NCI-H446 (cell line): ENCODE results near the gene CNTFR.

ENCODE experiments used
- DNase-seq, 2 experiments: peaks; one replicate each; lab custom pipeline; 2025; lab: John Stamatoyannopoulos, UW

The CNTFR gene

DNA sequence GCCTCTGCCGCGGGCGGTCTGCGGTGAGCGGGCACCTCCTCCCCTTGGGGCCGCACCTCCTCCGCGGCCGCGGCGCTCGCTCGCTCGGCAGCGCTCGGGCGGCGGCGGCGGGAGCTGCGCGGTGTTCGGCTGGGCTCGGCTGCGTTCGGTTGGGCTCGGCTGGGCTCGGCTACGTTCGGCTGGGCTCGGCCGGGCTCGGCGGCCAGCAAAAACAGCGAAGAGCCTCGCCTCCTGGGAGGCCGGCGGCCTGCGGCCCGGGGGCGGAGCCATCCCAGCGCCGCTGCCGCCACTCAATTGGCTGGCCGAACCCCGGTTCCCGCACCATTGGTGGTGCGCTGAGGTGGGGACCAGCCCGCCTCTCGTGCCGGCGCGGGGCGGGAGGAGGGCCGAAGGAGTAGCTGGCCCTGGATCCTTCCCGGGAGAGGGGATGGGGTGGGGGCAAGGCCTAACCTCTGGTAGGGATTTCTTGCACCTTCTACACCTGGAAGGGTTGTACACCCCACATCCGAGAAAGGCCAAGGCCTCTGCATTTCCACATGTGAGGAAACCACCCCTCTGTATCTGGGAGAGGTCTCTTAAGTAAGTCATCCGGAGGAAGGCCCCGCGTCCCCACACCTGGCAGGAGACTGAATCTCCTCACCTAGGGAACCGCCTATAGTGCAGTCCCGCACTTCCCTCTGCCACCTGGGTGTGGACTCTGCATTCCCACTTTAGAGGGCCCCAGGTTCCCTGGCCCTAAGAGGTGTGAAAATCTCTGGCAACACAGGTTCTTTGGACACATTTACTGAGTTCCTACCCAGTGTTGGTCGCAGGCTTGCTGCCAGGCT lies 66.3 kb downstream of the CNTFR start, which contains the start of gene ENHO:
Gene ENHO (minus strand): TSS at position 20 of the 827 bp plus-strand sequence. CDS start 1,295 bp downstream, outside the sequence.
- peak; percentile 66 to 96 for DNase-seq

DNA sequence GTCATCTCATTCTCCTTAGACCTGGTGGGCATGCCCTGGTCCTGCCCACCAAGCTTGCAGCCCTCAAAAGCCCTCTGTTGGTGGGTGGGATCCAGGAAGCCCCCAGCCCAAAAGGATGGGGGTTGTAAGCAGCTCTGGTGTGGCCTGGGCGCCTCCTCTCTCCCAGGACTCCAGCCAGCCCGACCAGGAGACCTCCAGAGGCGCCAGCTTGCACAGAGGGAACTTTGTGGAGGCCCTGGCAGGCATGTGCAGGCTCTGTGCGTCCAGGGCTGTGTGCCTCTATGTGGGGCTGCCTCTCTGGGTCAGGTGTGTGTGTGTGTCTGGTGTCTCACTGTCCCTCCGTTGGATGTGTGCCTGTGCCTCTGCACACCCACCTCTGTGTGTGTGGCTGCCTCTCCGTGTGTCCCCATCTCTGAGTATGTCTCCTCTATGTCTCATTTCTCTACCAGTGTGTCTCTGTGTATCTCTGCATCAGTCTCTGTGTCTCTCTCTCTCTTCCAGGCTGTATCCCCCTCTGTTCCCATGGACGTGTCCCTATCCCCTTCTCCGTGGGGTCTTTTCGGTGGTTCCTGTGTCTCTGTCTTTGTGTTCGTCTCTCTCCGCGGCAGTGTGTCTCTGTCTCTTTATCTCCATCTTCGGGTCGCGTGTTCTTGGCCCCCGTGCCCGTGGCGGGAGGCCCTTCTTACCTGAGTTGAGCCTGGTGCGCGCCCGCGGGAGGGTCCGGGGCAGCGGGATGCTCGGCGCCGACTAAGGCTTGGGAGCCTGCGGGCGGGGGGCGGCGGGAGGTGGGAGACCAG lies 67.2 kb downstream of the CNTFR start:
- no peak for DNase-seq

DNA sequence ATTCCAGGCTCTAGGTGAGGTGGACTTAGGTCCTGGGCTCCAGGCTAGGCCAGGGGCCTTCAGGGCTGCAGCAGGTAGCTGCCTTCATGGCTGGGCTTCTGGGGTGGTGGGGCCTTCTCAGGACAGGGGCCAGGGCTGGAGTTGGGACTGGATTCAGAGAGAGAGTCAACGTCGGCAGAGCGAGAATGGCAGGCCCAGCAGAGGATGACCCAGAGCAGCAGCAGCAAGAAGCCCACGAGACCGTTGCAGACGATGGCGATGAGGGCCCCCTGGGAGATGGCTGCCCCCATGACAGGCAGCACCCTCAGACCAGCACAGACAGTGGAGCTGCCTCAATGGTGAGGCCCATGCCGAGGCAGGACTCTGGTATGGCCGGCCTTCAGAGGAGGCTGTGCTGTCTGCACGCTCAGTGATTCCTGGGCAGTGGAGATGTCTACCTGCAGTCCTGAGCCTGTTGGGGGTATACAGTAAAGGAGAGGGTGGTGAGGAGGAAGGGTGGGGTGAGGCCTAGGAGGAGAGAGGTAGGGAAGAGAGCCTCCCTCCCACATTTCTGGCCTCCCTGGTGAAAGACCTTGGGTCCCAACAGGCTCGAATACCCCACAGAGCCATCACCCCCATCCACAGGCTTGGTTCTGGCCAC lies 68.0 kb downstream of the CNTFR start:
- DNase-seq, result no peak

DNA sequence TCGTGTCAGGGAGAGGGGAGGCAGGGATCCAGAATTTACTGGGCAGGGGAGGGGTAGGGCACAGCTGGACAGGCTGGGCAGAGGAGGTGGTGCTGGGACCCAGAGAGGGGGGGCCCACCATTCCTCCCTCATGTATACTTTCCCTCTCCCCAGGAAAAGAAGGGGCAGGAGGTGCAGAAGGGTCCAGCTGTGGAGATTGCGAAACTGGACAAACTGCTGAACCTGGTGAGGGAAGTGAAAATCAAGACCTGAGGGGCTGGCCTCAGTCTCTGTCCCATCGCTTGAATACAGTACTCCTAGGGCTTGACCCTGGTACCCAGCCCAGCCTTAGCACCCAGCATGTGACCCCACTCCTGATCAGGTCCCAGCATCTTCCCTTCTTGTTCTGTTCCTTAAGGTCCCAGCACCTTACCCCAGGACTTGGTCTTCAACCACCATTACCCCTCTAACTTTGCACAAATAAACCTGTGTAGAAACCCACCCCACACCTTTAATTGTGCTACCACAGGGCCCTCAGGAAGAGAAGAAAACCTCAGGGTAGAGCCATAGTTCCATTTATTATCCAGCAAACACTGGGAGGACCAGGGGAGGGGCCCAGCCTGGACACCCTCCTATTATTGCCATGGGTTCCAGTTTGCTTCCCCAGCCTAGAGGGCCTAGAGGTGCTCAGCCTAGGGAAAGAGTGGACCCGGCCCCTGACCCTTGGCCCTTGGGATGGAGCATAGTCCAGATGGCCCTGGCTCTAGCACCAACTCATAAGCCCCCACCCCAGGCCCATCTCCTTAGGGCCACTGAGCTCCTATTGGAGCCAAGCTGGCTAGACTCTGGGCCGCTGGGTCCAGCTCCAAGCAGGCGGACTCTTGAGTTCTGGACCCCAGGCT lies 68.8 kb downstream of the CNTFR start:
- DNase-seq, result no peak

DNA sequence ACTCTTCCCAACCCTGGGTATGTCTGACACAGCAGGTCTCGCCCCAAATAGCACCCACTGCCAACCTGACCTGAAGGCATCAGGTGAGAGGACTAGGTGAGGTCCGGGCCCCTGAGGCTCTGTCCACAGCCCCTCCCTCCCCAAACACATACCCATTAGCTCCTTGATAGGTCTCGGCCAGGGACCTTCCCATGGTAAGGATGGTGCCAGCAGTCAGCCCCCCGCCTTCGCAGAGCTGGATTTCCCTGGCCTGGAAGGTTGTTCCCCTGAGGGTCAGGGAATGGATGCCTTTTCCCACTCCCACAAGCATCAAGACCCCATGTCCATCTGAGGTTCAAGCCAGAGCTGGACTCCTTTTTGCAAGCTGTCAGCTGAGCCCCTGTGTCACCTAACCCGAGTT lies 69.4 kb downstream of the CNTFR start:
- no peak for DNase-seq

DNA sequence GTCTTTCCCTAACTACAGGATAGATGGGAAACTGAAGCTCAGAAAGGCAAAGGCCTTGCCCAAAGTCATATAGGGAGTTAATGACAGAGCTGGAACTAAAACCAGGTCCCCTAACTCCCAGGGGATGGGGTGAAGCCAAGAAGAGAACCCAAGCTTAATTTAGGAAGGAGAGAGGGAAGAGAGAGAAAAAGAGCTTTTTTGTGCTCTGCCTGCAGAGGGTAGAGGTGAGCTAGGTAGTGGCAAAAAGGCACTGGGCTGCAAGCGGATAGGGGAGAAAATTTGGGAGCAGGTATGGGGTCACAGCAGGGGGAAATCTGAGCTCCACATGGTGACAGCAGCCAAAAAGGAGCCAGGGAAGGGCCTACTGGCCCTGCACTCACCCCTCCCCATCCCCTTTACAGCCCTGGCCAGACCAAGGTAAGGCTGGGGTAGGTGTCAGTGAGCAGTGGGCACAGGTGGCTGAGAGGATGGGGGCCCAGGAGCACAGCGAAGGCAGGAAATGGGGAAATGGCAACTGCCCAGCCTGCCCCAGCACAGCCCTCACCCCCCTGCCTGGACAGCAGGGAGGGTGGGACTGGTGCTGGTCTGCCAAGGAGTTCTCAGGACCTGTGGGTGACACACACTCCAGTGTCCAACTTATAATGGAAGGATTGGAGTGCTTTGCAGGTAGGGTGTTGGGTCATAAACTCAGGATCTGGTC lies 70.1 kb downstream of the CNTFR start:
- DNase-seq, result no peak

DNA sequence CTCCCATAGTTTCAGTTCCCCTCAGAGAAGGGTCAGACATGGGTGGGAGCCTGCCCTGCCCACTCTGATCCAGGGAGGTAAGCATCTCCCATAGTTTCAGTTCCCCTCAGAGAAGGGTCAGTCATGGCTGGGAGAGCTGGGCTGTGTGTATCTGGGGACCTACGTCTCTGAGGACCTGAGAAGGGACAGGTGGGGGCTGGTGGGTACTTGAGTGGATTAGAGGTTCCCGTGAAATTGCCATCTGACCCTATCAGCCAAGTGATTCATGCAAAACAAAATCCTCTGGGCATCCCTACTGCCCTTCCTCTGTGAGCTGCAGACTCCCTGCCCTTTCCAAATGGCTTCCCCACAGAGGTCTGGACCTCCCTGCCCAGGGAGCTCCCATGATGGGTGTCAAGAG lies 70.6 kb downstream of the CNTFR start:
- no peak for DNase-seq

DNA sequence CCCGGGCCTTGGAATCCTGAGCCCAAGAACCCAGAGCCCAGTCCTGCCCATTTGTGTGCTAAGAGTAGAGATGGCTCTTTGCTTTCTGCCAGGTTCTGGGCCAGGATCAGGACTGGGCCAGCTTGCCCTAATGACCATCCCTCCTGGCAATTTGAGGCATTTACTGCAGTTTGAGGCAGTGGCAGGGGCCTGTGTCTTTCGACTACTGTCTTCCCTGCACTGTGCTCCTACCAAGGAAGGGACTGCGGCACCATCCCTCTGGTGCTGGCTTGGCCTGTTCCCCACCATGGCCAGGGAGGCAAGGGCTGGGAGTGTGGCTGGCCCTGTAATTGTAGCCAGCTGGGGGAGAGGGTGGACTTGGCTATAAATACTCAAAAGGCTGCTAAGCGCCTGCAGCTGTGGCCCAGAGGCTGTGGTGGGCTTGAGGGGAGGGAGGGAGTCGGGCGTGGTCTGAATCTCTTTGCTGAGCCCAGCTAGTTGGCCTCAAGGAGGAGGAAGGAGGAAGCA lies 71.4 kb downstream of the CNTFR start:
- DNase-seq, result no peak

DNA sequence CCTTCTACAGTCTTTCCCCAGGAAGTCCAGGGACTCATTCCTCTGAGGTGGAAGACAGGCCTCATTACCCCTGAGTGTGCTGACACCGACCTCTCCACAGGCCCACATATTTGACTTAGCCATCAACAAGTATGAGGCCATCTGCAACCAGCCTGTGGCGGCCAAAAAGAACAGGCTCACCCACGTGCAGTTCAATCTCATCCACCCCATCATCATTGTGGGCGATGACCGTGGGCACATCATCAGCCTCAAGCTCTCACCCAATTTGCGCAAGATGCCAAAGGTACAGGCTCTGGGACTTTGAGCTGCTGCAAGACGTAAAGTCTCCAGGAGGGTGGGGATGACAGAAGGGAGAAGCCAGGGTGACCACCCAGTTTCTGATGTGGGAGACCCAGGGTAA lies 72.3 kb downstream of the CNTFR start:
- no peak for DNase-seq

DNA sequence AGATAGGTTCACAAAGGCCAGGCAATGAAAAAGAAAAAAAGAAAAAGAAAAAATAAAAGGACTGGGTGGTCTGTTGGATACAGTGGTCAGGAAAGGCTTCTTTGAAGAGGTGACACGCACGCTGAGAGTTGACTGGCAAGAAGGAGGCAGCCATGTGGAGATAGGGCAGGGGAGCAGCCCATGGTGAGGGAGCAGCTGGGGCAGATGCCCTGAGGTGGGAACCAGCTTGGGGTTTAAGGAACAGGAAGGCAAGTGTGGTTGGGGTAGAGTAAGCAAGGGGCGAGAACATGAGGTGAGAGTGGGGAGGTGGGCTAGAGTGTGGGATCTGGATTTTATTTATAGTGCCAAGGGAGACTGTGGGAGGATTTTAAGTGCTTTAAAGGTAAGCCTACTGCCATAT lies 73.6 kb downstream of the CNTFR start:
- no peak for DNase-seq

DNA sequence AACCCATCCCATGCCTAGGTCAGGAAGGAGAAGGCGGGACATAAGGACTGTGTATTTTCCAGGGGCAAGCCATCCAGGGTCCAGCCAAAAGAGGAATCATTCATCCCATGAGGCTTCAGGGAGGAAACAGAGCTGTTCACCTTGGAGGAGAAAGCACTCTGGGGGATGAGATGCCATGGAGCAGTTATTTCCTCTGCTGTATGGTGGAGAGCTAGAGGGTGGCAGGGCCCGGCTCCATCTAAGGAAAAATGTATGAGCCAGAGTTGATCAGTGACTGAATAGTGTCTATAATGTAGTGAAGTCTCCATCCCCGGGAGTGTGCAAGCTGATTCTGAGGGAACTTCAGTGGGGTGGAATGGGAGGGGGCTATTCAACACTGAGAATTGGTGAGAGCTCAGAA lies 74.7 kb downstream of the CNTFR start:
- no peak for DNase-seq

DNA sequence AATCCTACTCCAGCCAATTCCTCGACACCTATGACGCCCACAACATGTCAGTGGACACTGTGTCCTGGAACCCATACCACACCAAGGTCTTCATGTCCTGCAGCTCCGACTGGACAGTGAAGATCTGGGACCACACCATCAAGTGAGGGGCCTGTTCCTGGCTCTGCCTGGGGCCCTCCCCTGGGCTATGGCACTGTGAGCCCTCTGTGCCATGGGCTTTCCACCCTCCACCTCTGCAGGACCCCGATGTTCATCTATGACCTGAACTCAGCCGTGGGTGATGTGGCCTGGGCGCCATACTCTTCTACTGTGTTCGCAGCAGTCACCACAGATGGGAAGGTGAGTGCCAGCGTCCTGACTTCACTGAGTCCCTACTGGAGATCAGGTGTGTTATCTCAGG lies 75.1 kb downstream of the CNTFR start:
- DNase-seq, result no peak

DNA sequence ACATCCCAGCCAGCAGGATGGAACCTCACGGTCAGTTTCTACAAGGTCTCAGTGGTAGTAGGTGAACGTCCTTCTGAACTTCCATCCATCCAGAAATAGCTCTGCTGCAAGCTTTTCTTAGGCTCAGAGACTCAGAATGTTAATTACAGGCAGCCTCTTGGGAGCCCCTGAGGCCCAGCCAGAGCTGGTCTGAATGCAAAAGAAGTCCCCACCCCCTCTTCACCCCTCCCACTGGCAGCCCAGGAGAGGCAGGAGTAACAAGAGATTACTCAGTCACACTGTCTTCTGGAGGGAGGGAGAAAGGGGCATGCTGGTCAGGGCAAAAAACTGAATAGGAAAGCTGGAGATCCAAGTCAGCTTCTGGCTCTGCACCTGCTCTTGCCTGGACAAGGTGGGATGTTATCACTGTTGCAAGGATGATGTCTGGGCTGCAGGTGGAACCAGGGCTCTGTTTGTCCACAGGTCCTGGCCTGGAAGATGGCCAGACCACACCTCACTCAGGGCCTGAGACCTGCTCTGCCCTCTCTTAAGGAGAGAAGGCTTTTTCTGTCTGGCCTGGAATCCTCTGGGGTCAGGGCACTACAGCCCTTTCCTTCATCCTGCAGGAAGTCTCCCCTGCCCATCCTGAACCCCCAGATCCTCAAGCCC lies 75.8 kb downstream of the CNTFR start:
- peak in 1 of 2 experiments; percentile 43 for DNase-seq

DNA sequence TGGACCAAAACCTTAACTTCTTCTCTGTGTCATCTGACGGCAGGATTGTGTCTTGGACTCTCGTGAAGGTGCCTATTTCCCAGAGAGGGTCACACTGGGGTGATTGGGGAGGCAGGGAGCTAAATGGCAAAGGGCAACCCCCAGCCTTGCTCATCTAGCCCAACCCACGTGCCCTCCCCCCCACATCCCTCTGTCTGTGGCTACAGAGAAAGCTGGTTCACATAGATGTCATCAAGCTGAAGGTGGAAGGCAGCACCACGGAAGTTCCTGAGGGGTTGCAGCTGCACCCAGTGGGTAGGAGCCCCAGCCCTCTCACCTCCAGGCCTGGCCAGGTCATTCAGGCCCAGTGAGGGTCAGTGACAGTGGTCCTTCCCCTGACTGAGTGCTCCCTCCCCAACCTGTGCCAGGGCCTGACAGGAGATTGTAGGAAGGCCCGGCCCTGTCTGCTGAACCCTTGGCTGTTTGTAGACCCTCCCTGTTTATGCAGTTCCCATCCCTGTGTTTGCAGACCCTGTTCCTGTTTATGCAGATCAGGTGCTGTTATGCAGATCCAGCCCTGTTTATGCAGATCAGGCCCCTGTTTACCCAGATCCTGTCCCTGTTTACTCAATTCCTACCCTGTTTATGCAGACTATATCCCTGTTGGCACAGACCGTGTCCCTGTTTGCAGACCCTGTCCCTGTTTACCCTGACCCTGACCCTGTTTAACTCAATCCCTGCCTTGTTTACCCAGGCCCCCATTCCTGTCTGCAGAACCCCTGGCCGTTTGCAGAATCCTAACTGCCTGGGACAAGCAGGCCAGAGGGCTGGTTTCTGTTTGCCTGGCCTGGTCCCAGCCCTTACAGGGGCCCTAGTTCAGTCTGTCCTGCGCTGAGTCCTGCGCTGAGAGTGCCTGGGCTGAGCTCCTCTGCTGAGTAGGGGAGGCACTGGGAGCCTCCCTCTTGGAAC lies 77.1 kb downstream of the CNTFR start:
- no peak for DNase-seq

DNA sequence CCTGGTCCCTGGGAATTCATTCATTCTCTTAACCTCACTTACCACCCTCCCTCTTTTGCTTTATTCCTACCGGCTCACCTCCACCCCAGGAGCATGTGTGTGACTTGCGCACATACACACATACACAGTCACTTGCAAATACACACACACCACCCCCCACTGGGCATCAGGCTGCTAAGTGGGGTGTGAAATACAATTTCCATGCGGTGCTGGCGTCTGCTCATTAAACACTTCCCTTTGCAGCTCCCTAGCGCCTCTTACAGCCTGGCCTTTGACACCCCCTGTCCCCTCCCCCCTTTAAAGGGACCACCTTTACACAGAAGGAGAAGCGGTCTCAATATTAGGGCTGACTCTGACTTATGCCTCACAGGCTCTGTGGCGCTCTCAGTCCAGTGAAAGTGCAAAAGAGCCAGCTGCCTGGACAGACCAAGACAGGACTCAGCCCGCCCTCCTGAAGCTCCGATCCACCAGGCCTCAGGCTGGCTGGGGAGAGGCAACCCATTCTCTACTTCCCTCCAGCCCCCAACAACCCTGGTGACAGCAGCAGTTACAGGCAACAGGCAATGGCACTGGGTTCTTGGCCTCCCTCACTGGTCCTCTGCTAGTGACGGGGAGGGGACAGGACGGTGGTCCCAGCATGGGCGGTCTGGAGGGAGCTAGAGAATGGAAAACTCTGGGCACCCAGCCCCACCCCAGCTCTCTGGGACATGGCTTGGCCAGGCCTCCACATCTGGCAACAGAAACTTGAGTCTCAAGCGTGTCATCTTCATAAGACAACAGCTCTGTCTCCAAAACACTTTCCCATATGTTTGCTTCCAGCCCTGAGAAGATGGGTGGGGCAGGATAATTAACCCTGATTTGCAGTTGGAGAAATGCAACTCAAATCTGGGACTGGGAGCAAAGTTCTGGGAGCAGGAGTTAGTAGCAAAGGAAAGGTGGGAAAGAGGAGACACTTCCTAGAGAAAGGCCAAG lies 78.7 kb downstream of the CNTFR start:
- peak in 1 of 2 experiments; percentile 49 for DNase-seq

DNA sequence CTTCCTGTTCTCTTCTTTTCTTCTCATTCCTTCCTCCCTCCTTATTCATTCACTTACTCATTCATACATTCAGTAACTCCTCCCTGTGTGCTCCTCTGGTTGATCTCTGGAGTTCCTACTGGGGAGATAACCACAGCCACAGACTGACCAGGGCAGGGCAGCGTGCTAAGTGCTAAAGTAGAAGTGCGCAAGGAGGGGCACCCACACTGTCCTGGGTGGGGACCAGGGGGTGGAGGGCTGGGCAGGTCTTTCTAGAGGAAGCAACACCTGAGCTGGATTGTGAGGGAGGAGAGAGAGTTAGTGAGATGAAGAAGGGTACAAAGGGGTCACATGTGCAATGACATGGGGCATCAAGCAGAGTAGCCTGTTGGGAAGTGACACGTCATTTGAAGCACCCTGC lies 80.6 kb downstream of the CNTFR start:
- DNase-seq, result no peak

DNA sequence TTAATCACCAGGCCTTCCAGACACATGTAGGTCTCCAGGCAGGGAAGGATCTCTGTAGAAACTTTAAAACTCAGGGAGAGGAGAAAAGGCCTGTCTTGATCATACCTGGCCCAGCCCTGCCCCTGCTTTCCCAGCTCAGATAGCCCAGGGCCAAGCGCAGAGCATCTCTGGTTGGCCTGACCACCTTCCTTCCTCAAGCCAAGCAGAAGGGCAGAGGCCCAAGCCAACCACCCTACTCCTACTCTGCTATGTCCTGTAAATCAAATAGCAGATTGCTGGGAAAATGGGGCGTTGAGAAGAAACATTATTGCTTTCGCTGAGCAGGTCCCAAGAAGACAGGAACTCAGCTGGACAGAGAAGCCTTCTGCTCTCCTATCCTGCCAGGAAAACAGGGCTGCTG lies 81.1 kb downstream of the CNTFR start:
- no peak for DNase-seq

DNA sequence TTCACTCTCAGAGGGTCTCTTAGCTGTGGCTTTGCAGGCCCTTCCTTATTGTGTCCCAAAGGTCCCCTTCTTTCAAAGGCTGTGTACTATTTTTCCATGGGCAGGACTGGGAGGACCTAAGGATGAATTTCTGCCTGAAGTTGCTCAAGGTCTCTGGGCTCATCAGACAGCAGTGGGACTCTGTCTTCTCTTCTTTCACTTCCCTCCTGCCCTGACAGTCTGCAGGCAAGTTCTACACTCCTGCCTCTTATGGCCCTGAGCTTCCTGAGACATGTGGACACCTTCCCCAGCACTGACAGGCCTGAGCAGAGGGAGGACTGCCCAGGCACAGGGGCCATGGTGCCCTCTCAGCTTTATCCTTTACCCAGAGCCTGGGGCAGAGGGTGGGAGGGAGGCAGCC lies 81.6 kb downstream of the CNTFR start:
- no peak for DNase-seq
